Activated CD4-positive, alpha-beta T cell treated with anti-CD3 and anti-CD28 coated beads, Interleukin-2, Interleukin-4, amounts not matched to agents 100 ng/mL and 50 ng/mL, durations not matched to agents 16 hours and 8 hours (primary cell): ENCODE measurements around the gene FABP6.

Experiments used
- DNase-seq: peaks from one replicate; pipeline ENCODE4 v3.0.0-alpha.2; 2020; ENCODE audit warnings: low spot score

Gene FABP6

GRCh38 chr5:160262151-160263074 lies 33.1 kb downstream of the FABP6 start:
- DNase-seq = no peak

GRCh38 chr5:160263326-160263855 lies 34.1 kb downstream of the FABP6 start:
- no peak for DNase-seq

- DNase-seq = no peak
Measured at GRCh38 chr5:160266044-160266443, 36.7 kb downstream of the FABP6 start.

GRCh38 chr5:160266752-160267345 lies 37.5 kb downstream of the FABP6 start:
- DNase-seq = no peak

- no peak for DNase-seq
Measured at GRCh38 chr5:160268121-160268520, 38.8 kb downstream of the FABP6 start.

GRCh38 chr5:160269017-160269416 lies 39.7 kb downstream of the FABP6 start:
- no peak for DNase-seq

GRCh38 chr5:160270704-160271103 lies 41.4 kb downstream of the FABP6 start:
- no peak for DNase-seq

- DNase-seq = no peak
Measured at GRCh38 chr5:160271396-160271795, 42.1 kb downstream of the FABP6 start.

GRCh38 chr5:160271836-160272235 lies 42.5 kb downstream of the FABP6 start:
- DNase-seq = no peak

GRCh38 chr5:160272264-160272663 lies 43.0 kb downstream of the FABP6 start:
- no peak for DNase-seq

- no peak for DNase-seq
Measured at GRCh38 chr5:160272889-160273288, 43.6 kb downstream of the FABP6 start.

GRCh38 chr5:160274483-160274931 lies 45.2 kb downstream of the FABP6 start:
- no peak for DNase-seq

GRCh38 chr5:160278343-160278742 lies 49.0 kb downstream of the FABP6 start:
- no peak for DNase-seq

GRCh38 chr5:160280384-160281095 lies 51.2 kb downstream of the FABP6 start:
- no peak for DNase-seq

- no peak for DNase-seq
Measured at GRCh38 chr5:160281275-160281674, 52.0 kb downstream of the FABP6 start.

- no peak for DNase-seq
Measured at GRCh38 chr5:160284291-160284873, 55.1 kb downstream of the FABP6 start.

GRCh38 chr5:160285316-160285715 lies 56.0 kb downstream of the FABP6 start:
- no peak for DNase-seq

GRCh38 chr5:160286947-160287346 lies 57.6 kb downstream of the FABP6 start:
- DNase-seq = no peak

- DNase-seq = no peak
Measured at GRCh38 chr5:160287378-160288051, 58.2 kb downstream of the FABP6 start.
